ENCODE results near the gene UBR4. TPM values are rescaled to one million over a fixed set of nuclear protein-coding genes. Genes with fewer than 3 reads are reported as not detected.

UBR4 gene
- total and polyA plus RNA-seq, 2 experiments from 2014 or later, result 140 to 175 TPM

DNA sequence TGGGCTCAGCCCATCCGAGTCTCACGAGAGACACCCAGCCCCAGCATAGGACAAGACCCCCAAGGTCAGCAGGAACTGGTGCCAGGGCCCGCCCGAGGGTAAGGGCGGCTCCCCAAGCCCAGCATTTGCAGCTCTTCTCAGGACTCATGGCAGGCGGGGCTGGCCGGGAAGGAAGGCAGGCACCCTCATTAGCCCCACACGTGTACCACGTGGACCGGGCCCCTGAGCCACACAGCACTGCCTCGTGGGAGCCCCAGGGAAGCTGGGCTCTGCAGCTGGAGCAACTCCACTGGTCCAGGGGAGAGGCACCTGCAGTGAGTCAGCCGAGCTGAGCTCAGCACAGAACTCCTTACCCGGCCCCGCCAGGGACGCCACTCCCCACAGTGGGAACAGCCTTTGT, 155.8 kb downstream of the UBR4 start:
- 85% methylated on average over 15 of the region's 15 CpGs for WGBS (ENCODE audit: low lambda C conversion rate, missing lambda C conversion rate)
- no peak for DNase-seq (ENCODE audit: low spot score)
- H3K9me2 ChIP-seq (replicated peaks; ENCODE audit: insufficient read depth), result no peaks in the 10 kb centered on the region
- no peak overlapping the region for H3K27ac ChIP-seq
- H3K9me3 ChIP-seq (ENCODE audit: low read depth), result no peaks in the 10 kb centered on the region
- H4K20me1 ChIP-seq (ENCODE audit: insufficient read depth, poor library complexity, severe bottlenecking), result no peaks in the 10 kb centered on the region
- TF ChIP-seq EZH2 (IDR thresholded peaks at IDR 0.05; ENCODE audit: borderline replicate concordance) (no peak), EZH2phosphoT487 (IDR thresholded peaks at IDR 0.05; ENCODE audit: low read depth, severe bottlenecking, unreplicated experiment) (no peak)
- TF ChIP-seq, protein P1, sequence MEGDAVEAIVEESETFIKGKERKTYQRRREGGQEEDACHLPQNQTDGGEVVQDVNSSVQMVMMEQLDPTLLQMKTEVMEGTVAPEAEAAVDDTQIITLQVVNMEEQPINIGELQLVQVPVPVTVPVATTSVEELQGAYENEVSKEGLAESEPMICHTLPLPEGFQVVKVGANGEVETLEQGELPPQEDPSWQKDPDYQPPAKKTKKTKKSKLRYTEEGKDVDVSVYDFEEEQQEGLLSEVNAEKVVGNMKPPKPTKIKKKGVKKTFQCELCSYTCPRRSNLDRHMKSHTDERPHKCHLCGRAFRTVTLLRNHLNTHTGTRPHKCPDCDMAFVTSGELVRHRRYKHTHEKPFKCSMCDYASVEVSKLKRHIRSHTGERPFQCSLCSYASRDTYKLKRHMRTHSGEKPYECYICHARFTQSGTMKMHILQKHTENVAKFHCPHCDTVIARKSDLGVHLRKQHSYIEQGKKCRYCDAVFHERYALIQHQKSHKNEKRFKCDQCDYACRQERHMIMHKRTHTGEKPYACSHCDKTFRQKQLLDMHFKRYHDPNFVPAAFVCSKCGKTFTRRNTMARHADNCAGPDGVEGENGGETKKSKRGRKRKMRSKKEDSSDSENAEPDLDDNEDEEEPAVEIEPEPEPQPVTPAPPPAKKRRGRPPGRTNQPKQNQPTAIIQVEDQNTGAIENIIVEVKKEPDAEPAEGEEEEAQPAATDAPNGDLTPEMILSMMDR (IDR thresholded peaks at IDR 0.05; ENCODE audit: poor library complexity), result no peak
- no peaks in the 10 kb centered on the region for H3K79me2 ChIP-seq
- H3K27me3 ChIP-seq, result peaks cover 13% of the 10 kb centered on the region
- no peak overlapping the region for H3K4me2 ChIP-seq
- no peaks in the 10 kb centered on the region for H3K4me1 ChIP-seq (ENCODE audit: insufficient read depth)
- H3K36me3 ChIP-seq (replicated peaks; ENCODE audit: insufficient read depth, low read depth), result no peaks in the 10 kb centered on the region
- no peak overlapping the region for H2AFZ ChIP-seq
- no peak overlapping the region for H3K4me3 ChIP-seq

DNA sequence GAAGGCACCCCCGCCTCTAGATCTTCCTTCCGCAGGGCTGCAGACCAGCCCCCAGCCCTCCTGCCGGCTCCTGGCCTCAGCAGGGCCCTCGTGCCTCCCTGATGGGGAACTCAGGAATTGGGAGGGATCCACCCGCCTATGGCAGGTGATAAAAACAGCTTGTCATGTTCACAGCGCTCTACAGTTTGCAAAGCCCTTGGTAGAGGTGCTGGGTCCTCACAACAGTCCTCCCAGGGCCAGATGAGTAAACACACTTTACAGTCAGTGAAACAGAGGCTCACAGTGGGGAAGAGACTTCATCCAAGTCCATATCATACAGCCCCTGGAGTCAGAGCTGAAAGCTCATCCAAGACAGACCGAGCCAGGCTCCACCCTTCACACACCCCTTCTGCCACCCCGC, 156.6 kb downstream of the UBR4 start:
- no peak overlapping the region for H3K4me2 ChIP-seq
- H3K4me3 ChIP-seq, result no peak overlapping the region

DNA sequence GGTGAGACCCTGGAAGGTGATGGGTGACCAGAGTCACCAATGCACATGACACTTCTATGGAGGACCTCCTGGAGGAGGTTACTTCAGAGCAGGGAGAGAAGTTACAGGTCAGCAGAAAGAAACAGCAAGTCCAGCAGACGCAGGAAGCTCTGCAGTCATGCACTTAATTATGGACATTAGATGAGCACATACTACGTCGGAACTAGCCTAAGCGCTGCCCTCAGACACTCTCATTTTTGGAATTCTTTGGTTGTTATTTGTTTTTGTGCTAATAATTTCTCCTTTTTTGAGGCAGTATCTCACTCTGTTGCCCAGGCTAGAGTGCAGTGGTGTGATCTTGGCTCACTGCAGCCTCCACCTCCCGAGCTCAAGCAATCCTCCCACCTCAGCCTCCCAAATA, 160.3 kb downstream of the UBR4 start:
- H3K27me3 ChIP-seq, result no peaks in the 10 kb centered on the region
- H2AFZ ChIP-seq, result no peak overlapping the region
- H3K4me2 ChIP-seq, result no peak overlapping the region
- H3K27ac ChIP-seq, result no peak overlapping the region
- H3K36me3 ChIP-seq (replicated peaks; ENCODE audit: insufficient read depth, low read depth), result no peaks in the 10 kb centered on the region
- no peaks in the 10 kb centered on the region for H4K20me1 ChIP-seq (ENCODE audit: insufficient read depth, poor library complexity, severe bottlenecking)
- no peaks in the 10 kb centered on the region for H3K79me2 ChIP-seq
- no peak overlapping the region for H3K4me3 ChIP-seq
- no peaks in the 10 kb centered on the region for H3K9me3 ChIP-seq (ENCODE audit: low read depth)
- TF ChIP-seq, protein P1 (IDR thresholded peaks at IDR 0.05; ENCODE audit: poor library complexity), result no peak
- TF ChIP-seq EZH2phosphoT487 (IDR thresholded peaks at IDR 0.05; ENCODE audit: low read depth, severe bottlenecking, unreplicated experiment), result no peak
- TF ChIP-seq EZH2 (IDR thresholded peaks at IDR 0.05; ENCODE audit: borderline replicate concordance), result no peak
- DNase-seq (ENCODE audit: low spot score), result no peak
- no peaks in the 10 kb centered on the region for H3K4me1 ChIP-seq (ENCODE audit: insufficient read depth)
- no peaks in the 10 kb centered on the region for H3K9me2 ChIP-seq (replicated peaks; ENCODE audit: insufficient read depth)
- WGBS (ENCODE audit: low lambda C conversion rate, missing lambda C conversion rate), result 87% methylated on average over 5 of the region's 5 CpGs

More for the DNA sequence above, 156.6 kb downstream of the UBR4 start:
- H3K27me3 ChIP-seq, result peaks cover 7% of the 10 kb centered on the region
- TF ChIP-seq, protein P1 (IDR thresholded peaks at IDR 0.05; ENCODE audit: poor library complexity), result no peak
- no peak for TF ChIP-seq EZH2phosphoT487 (IDR thresholded peaks at IDR 0.05; ENCODE audit: low read depth, severe bottlenecking, unreplicated experiment)
- no peak for TF ChIP-seq EZH2 (IDR thresholded peaks at IDR 0.05; ENCODE audit: borderline replicate concordance)
- no peaks in the 10 kb centered on the region for H3K4me1 ChIP-seq (ENCODE audit: insufficient read depth)
- no peak overlapping the region for H2AFZ ChIP-seq
- 72% methylated on average over 8 of the region's 8 CpGs for WGBS (ENCODE audit: low lambda C conversion rate, missing lambda C conversion rate)
- no peak overlapping the region for H3K27ac ChIP-seq
- H3K36me3 ChIP-seq (replicated peaks; ENCODE audit: insufficient read depth, low read depth), result no peaks in the 10 kb centered on the region
- no peaks in the 10 kb centered on the region for H3K9me3 ChIP-seq (ENCODE audit: low read depth)
- H3K9me2 ChIP-seq (replicated peaks; ENCODE audit: insufficient read depth), result no peaks in the 10 kb centered on the region
- no peak for DNase-seq (ENCODE audit: low spot score)
- no peaks in the 10 kb centered on the region for H3K79me2 ChIP-seq
- H4K20me1 ChIP-seq (ENCODE audit: insufficient read depth, poor library complexity, severe bottlenecking), result no peaks in the 10 kb centered on the region
